Neural cell (in vitro differentiated cells): ENCODE measurements around the gene GSE1. TPM values are rescaled to one million over a fixed set of nuclear protein-coding genes. Genes with fewer than 3 reads are reported as not detected.
A peak's percentile ranks its signal among the peaks of the same experiment; 100 is the strongest.

Experiments
- H2AFZ ChIP-seq: fragments of 200-600, 300-800 bp; sonication (generic), shearing (Covaris generic); 2 replicates; pipeline ENCODE4 v1.6.0; 2014; ENCODE audit warnings: low read depth, mild to moderate bottlenecking, antibody characterized with exemption, low read length, moderate library complexity
- H3F3A ChIP-seq: fragments of 200-600 bp; shearing (Covaris generic); 2 replicates; pipeline ENCODE4 v1.6.1; 2016; ENCODE audit warnings: mild to moderate bottlenecking, moderate library complexity, mixed read lengths, antibody characterized with exemption, low read length; ENCODE audit not compliant: insufficient read depth, poor library complexity, severe bottlenecking
- H3K27ac ChIP-seq: fragments of 200-600, 300-800 bp; sonication (generic), shearing (Covaris generic); 2 replicates; pipeline ENCODE4 v1.5.1; 2014; ENCODE audit warnings: mild to moderate bottlenecking, low read length, moderate library complexity
- H3K27me3 ChIP-seq: fragments of 300-800, 200-600 bp; sonication (generic), shearing (Covaris generic); 2 replicates; pipeline ENCODE4 v1.6.0; 2014; ENCODE audit warnings: mild to moderate bottlenecking, low read depth, low read length, moderate library complexity; ENCODE audit not compliant: insufficient read depth
- H3K36me3 ChIP-seq: fragments of 300-800, 200-600 bp; sonication (generic), shearing (Covaris generic); 2 replicates; pipeline ENCODE4 v1.5.1; 2014; ENCODE audit warnings: mild to moderate bottlenecking, antibody characterized with exemption, low read length, moderate library complexity; ENCODE audit not compliant: insufficient read depth
- H3K4me2 ChIP-seq: fragments of 300-800, 200-600 bp; sonication (generic), shearing (Covaris generic); 2 replicates; pipeline ENCODE4 v1.6.0; 2014; ENCODE audit warnings: mild to moderate bottlenecking, low read length
- H3K4me3 ChIP-seq: fragments of 300-800, 200-600 bp; sonication (generic), shearing (Covaris generic); 2 replicates; pipeline ENCODE4 v1.5.1; 2014; ENCODE audit warnings: mild to moderate bottlenecking, low read length, moderate library complexity
- H3K79me2 ChIP-seq: fragments of 200-600 bp; shearing (Covaris generic); replicated peaks from 2 replicates; pipeline ENCODE4 v1.6.0; 2014; ENCODE audit warnings: mild to moderate bottlenecking, low read length, moderate library complexity; ENCODE audit not compliant: insufficient read depth
- H3K9ac ChIP-seq: fragments of 300-800, 200-600 bp; sonication (generic), shearing (Covaris generic); 2 replicates; pipeline ENCODE4 v1.6.1; 2016; ENCODE audit warnings: mild to moderate bottlenecking, low read length, mixed read lengths
- H3K9me2 ChIP-seq: fragments of 200-600 bp; shearing (Covaris generic); 2 replicates; pipeline ENCODE4 v1.6.1; 2016; ENCODE audit warnings: mild to moderate bottlenecking, low read length, mixed read lengths; ENCODE audit not compliant: insufficient read depth
- H3K9me3 ChIP-seq: fragments of 200-600, 300-800 bp; sonication (generic), shearing (Covaris generic); 2 replicates; pipeline ENCODE4 v1.6.1; 2016; ENCODE audit warnings: mild to moderate bottlenecking, mixed run types, low read length, moderate library complexity, mixed read lengths
- H4K20me1 ChIP-seq: fragments of 200-600 bp; shearing (Covaris generic); 2 replicates; pipeline ENCODE4 v1.6.1; 2016; ENCODE audit warnings: mild to moderate bottlenecking, mixed run types; ENCODE audit not compliant: insufficient read depth
- CTCF ChIP-seq: fragments of 450-650 bp; IDR thresholded peaks from 2 replicates; pipeline ENCODE4 v1.5.1; 2014; ENCODE audit warnings: antibody characterized with exemption, mild to moderate bottlenecking, moderate library complexity; ENCODE audit not compliant: poor library complexity, severe bottlenecking
- EP300 ChIP-seq: fragments of 450-650 bp; conservative IDR thresholded peaks from 2 replicates; pipeline ENCODE4 v1.6.1; 2014; ENCODE audit warnings: antibody characterized with exemption, mild to moderate bottlenecking, moderate library complexity; ENCODE audit not compliant: poor library complexity, severe bottlenecking
- EZH2 ChIP-seq: fragments of 200-600, 300-800 bp; shearing (Covaris generic), sonication (generic); IDR thresholded peaks from 2 replicates; pipeline ENCODE4 v1.6.1; 2014; ENCODE audit warnings: antibody characterized with exemption, low read length, borderline replicate concordance, mild to moderate bottlenecking; ENCODE audit not compliant: insufficient read depth, poor library complexity, severe bottlenecking
- MXI1 ChIP-seq: fragments of 450-650 bp; conservative IDR thresholded peaks from 2 replicates; pipeline ENCODE4 v1.6.1; 2014; ENCODE audit warnings: antibody characterized with exemption, mild to moderate bottlenecking; ENCODE audit not compliant: poor library complexity, severe bottlenecking
- POLR2AphosphoS5 ChIP-seq: IDR thresholded peaks from 2 replicates; pipeline ENCODE4 v1.6.1; 2012
- RAD21 ChIP-seq: fragments of 450-650 bp; conservative IDR thresholded peaks from 2 replicates; pipeline ENCODE4 v1.6.1; 2014; ENCODE audit warnings: antibody characterized with exemption, mild to moderate bottlenecking, moderate library complexity
- REST ChIP-seq: IDR thresholded peaks from 2 replicates; pipeline ENCODE4 v1.6.1; 2012; ENCODE audit warnings: borderline replicate concordance
- SMC3 ChIP-seq: fragments of 450-650 bp; conservative IDR thresholded peaks from 2 replicates; pipeline ENCODE4 v1.6.1; 2014; ENCODE audit warnings: antibody characterized with exemption, mild to moderate bottlenecking, moderate library complexity; ENCODE audit not compliant: poor library complexity
- TAF1 ChIP-seq: IDR thresholded peaks from 2 replicates; pipeline ENCODE4 v1.6.1; 2012; ENCODE audit warnings: low read depth
- polyA plus RNA-seq: library from polyadenylated mRNA; depleted of rRNA; stranded (reverse); fragments of >200 nt; gene quantifications from 2 replicates; pipeline ENCODE4 v1.2.3, GENCODE V29; 2014

GSE1 gene
- polyA plus RNA-seq, 1 donor from 2014 or later, result 35.6 TPM

- TF ChIP-seq EP300, result no peak
- TF ChIP-seq SMC3, result no peak
- TF ChIP-seq TAF1, result no peak
- Histone ChIP-seq H3K9ac (no peak overlapping the region), H3K9me2 (no peaks in the 10 kb centered on the region), H3K79me2 (peaks cover 80% of the 10 kb centered on the region), H3K4me3 (no peak overlapping the region), H3K4me2 (no peak overlapping the region), H3K27me3 (no peaks in the 10 kb centered on the region), H3F3A (peaks cover 4% of the 10 kb centered on the region), H4K20me1 (peaks cover 3% of the 10 kb centered on the region), H2AFZ (no peak overlapping the region), H3K27ac (peak overlapping the region; percentile 44), H3K36me3 (no peaks in the 10 kb centered on the region), H3K9me3 (no peaks in the 10 kb centered on the region)
Observed at GRCh38 chr16:85594978-85595661, 18.0 kb upstream of the GSE1 start.

GRCh38 chr16:85595812-85596502 lies 17.2 kb upstream of the GSE1 start:
- Histone ChIP-seq H3K4me2 (no peak overlapping the region), H3K4me3 (peak overlapping the region; percentile 28), H4K20me1 (peaks cover 4% of the 10 kb centered on the region), H3K9me2 (no peaks in the 10 kb centered on the region), H2AFZ (no peak overlapping the region), H3K9ac (peak overlapping the region; percentile 20), H3K36me3 (no peaks in the 10 kb centered on the region), H3K9me3 (no peaks in the 10 kb centered on the region), H3K27me3 (no peaks in the 10 kb centered on the region), H3F3A (peaks cover 4% of the 10 kb centered on the region), H3K79me2 (peaks cover 81% of the 10 kb centered on the region), H3K27ac (peak overlapping the region; percentile 57)
- TF ChIP-seq RAD21 (no peak), POLR2AphosphoS5 (peak; percentile 38), MXI1 (no peak), EP300 (peak; percentile 49)

- Histone ChIP-seq H3K27ac (no peak overlapping the region), H2AFZ (no peak overlapping the region), H3K4me2 (no peak overlapping the region), H3K9me2 (no peaks in the 10 kb centered on the region), H3F3A (peaks cover 4% of the 10 kb centered on the region), H3K79me2 (peaks cover 88% of the 10 kb centered on the region), H3K27me3 (no peaks in the 10 kb centered on the region), H3K4me3 (no peak overlapping the region), H3K9me3 (no peaks in the 10 kb centered on the region), H4K20me1 (peaks cover 4% of the 10 kb centered on the region), H3K9ac (no peak overlapping the region), H3K36me3 (no peaks in the 10 kb centered on the region)
- TF ChIP-seq CTCF (no peak), SMC3 (no peak), TAF1 (no peak), RAD21 (no peak), REST (no peak), EZH2 (no peak), EP300 (no peak), MXI1 (no peak), POLR2AphosphoS5 (no peak)
Observed at GRCh38 chr16:85598141-85598540, 15.0 kb upstream of the GSE1 start.
